Vagina (tissue), 2 donors: ENCODE results near the gene GARIN5B.

Experiments
- CTCF ChIP-seq, 3 experiments: fragments of 450-650 bp in 2 of 3; fragments of 200-600 bp in 1 of 3; sonication (generic) in 1 of 3; IDR thresholded peaks; one replicate each; pipeline ENCODE4 v1.5.1; 2017 to 2019; ENCODE audit warnings: antibody characterized with exemption in 3 of 3, mild to moderate bottlenecking in 2 of 3, moderate library complexity in 2 of 3
- POLR2A ChIP-seq, 2 donors: fragments of 450-650 bp; IDR thresholded peaks; one replicate each; pipeline ENCODE4 v1.6.1; 2017; ENCODE audit warnings: antibody characterized with exemption in 2 of 2, mild to moderate bottlenecking in 2 of 2, moderate library complexity in 2 of 2
- POLR2AphosphoS5 ChIP-seq, 2 donors: sonication (generic); formaldehyde crosslinking; IDR thresholded peaks; one replicate each; pipeline ENCODE4 v1.9.0; 2017; ENCODE audit warnings: antibody characterized with exemption in 2 of 2, mild to moderate bottlenecking in 2 of 2, low read depth in 1 of 2; ENCODE audit not compliant: insufficient read depth in 1 of 2

- TF ChIP-seq CTCF (IDR thresholded peaks at IDR 0.05): no peak
- no peak for TF ChIP-seq POLR2A (IDR thresholded peaks at IDR 0.05)
- no peak for TF ChIP-seq POLR2AphosphoS5 (IDR thresholded peaks at IDR 0.05; ENCODE audit: insufficient read depth in 1 of 2, low read depth in 1 of 2)
Observed at GRCh38 chr19:55402509-55402908, 39.4 kb upstream of the GARIN5B start.
